ENCODE results near the gene RANBP1. TPM values are rescaled to one million over a fixed set of nuclear protein-coding genes. Genes with fewer than 3 reads are reported as not detected.

Gene RANBP1
- total and polyA plus RNA-seq, 7 donors: 32.2 to 161 (median 52.1) TPM

- WGBS, 3 donors: 70 to 78% (median 72%) methylated on average over 32 of the region's 32 CpGs
- Histone ChIP-seq H3K4me1 (peaks cover under 1% of the 10 kb centered on the region), H3K36me3 (ENCODE audit: insufficient read depth in 1 of 2, low read depth in 1 of 2) (peaks cover 0 to 59% of the 10 kb centered on the region in 2 donors), H3K9me3 (no peaks in the 10 kb centered on the region), H3K4me3 (no peak overlapping the region), H3K27me3 (ENCODE audit: insufficient read depth in 3 of 3, low read length in 2 of 3) (no peaks in the 10 kb centered on the region), H3K27ac (no peak overlapping the region)
- ATAC-seq (peak in 3 of 4 donors; percentile 21 to 35 (median 35)), DNase-seq (no peak)
- no peak for TF ChIP-seq CTCF (IDR thresholded peaks at IDR 0.05)
- intact Hi-C loops (cut with DNase I): loop anchor here in 1 of 2 donors (5.0 kb wide), 1 partner anchor 153 kb away; no protein-coding TSS in a partner anchor
These were observed 9.6 kb downstream of the RANBP1 start for GRCh38 chr22:20125201-20126174.

- Histone ChIP-seq H3K36me3 (ENCODE audit: insufficient read depth in 1 of 2, low read depth in 1 of 2) (peaks cover 0 to 56% of the 10 kb centered on the region in 2 donors), H3K27ac (no peak overlapping the region), H3K4me1 (no peaks in the 10 kb centered on the region), H3K4me3 (no peak overlapping the region), H3K9me3 (no peaks in the 10 kb centered on the region), H3K27me3 (ENCODE audit: insufficient read depth in 3 of 3, low read length in 2 of 3) (no peaks in the 10 kb centered on the region)
- ATAC-seq: no peak
- intact Hi-C loops (cut with DNase I): loop anchor here in 1 of 2 donors (5.0 kb wide), 1 partner anchor 154 kb away; no protein-coding TSS in a partner anchor
- DNase-seq: no peak
- WGBS, 3 donors: 70 to 73% (median 72%) methylated on average over 19 of the region's 19 CpGs
- TF ChIP-seq CTCF (IDR thresholded peaks at IDR 0.05): no peak
These were observed 10.6 kb downstream of the RANBP1 start for GRCh38 chr22:20126284-20127029.

- no peaks in the 10 kb centered on the region for H3K27me3 ChIP-seq (ENCODE audit: insufficient read depth in 3 of 3, low read length in 2 of 3)
- H3K4me1 ChIP-seq: peaks cover under 1% of the 10 kb centered on the region
- ATAC-seq: no peak
- no peak overlapping the region for H3K27ac ChIP-seq
- 80 to 83% (median 80%) methylated on average over 15 of the region's 15 CpGs for WGBS, 3 donors
- no peak for TF ChIP-seq CTCF (IDR thresholded peaks at IDR 0.05)
- intact Hi-C loops (cut with DNase I): loop anchor here in 1 of 2 donors (5.0 kb wide), 1 partner anchor 155 kb away; no protein-coding TSS in a partner anchor
- H3K9me3 ChIP-seq: no peaks in the 10 kb centered on the region
- no peak overlapping the region for H3K4me3 ChIP-seq
- peaks cover 0 to 47% of the 10 kb centered on the region in 2 donors for H3K36me3 ChIP-seq (ENCODE audit: insufficient read depth in 1 of 2, low read depth in 1 of 2)
- DNase-seq: no peak
These were observed 11.5 kb downstream of the RANBP1 start for GRCh38 chr22:20127318-20127868.

- Histone ChIP-seq H3K27me3 (ENCODE audit: insufficient read depth in 3 of 3, low read length in 2 of 3) (no peaks in the 10 kb centered on the region), H3K9me3 (no peaks in the 10 kb centered on the region), H3K36me3 (ENCODE audit: insufficient read depth in 1 of 2, low read depth in 1 of 2) (peaks cover 0 to 46% of the 10 kb centered on the region in 2 donors), H3K4me3 (no peak overlapping the region), H3K4me1 (peaks cover 6% of the 10 kb centered on the region), H3K27ac (no peak overlapping the region)
- ATAC-seq (no peak), DNase-seq (no peak)
- TF ChIP-seq CTCF (IDR thresholded peaks at IDR 0.05): no peak
- WGBS, 3 donors: 70 to 84% (median 73%) methylated on average over 17 of the region's 17 CpGs
- intact Hi-C loops (cut with DNase I): loop anchor here in 1 of 2 donors (5.0 kb wide), 1 partner anchor 156 kb away; no protein-coding TSS in a partner anchor
These were observed 12.1 kb downstream of the RANBP1 start for GRCh38 chr22:20127869-20128618.

Data from psoas muscle (tissue), 8 donors.